Astrocyte (in vitro differentiated cells and primary cell): Measurements from ENCODE around the gene PDE8A.

Experiments used
- CTCF ChIP-seq: IDR thresholded peaks from 2 replicates; pipeline ENCODE4 v1.5.1; 2011; ENCODE audit warnings: low read depth, mild to moderate bottlenecking, inconsistent platforms, low read length, moderate library complexity; ENCODE audit not compliant: insufficient read depth
- EZH2 ChIP-seq: IDR thresholded peaks from 2 replicates; pipeline ENCODE4 v1.6.1; 2012; ENCODE audit warnings: mild to moderate bottlenecking, low read length, inconsistent platforms; ENCODE audit not compliant: insufficient read depth

- TF ChIP-seq CTCF (no peak), EZH2 (no peak)
Observed at GRCh38 chr15:84985158-84985557, 3.5 kb downstream of the PDE8A start.
